HepG2 (cell line): ENCODE data around the gene PLCXD3. TPM values are rescaled to one million over a fixed set of nuclear protein-coding genes. Genes with fewer than 3 reads are reported as not detected.

ENCODE experiments used
- ATAC-seq: fragments of 200-7000 bp; cut with Tn5 transposase; 3 replicates; pipeline ENCODE4 v1.9.1; 2020; ENCODE audit warnings: mild to moderate bottlenecking, moderate library complexity
- BruUV-seq: library from RNA; stranded (reverse); fragments of 400-500 nt; replicated peaks from 2 replicates; lab custom pipeline; 2021; lab: Mats Ljungman, UMichigan
- CTCF ChIA-PET: fragments of 300-600 bp; formaldehyde crosslinking; extraction: SDS; loops from one replicate; lab custom pipeline; 2021; ENCODE audit warnings: low total read pairs, inconsistent platforms, low intra/inter-chr PET ratio; lab: Yijun Ruan, JAX
- POLR2A ChIA-PET: fragments of 350-600 bp; sonication (Branson Sonifier 250); formaldehyde crosslinking; loops from one replicate; lab custom pipeline; 2020; ENCODE audit warnings: antibody characterized with exemption, inconsistent platforms; lab: Yijun Ruan, JAX
- DNase-seq: peaks from one replicate; pipeline ENCODE4 v3.0.0-alpha.2; 2015; ENCODE audit warnings: low spot score
- FAIRE-seq: peaks from 3 replicates; lab custom pipeline; 2011; peaks lifted over from hg19 to GRCh38; lab: Jason Lieb, UNC
- H2AFZ ChIP-seq: one replicate; pipeline ENCODE4 v1.6.1; 2011; ENCODE audit warnings: low read length, inconsistent platforms
- H3K27ac ChIP-seq: fragments of 300-600 bp; 3 replicates; pipeline ENCODE4 v1.8.0; 2011; ENCODE audit warnings: mixed run types, mild to moderate bottlenecking, mixed read lengths, low read length, inconsistent platforms; ENCODE audit not compliant: insufficient read depth; ENCODE audit errors: extremely low read length
- H3K27me3 ChIP-seq, 2 experiments: fragments of 200-600 bp in 1 of 2; 2 replicates in 1 of 2; 3 replicates in 1 of 2; pipeline versions ENCODE4 v1.6.0 to v1.8.0; 2011; ENCODE audit warnings: low read length in 2 of 2, mild to moderate bottlenecking in 2 of 2, moderate library complexity in 2 of 2, inconsistent platforms in 1 of 2; ENCODE audit not compliant: insufficient read depth in 2 of 2, control insufficient read depth in 1 of 2
- H3K36me3 ChIP-seq, 2 experiments: fragments of 200-600 bp in 1 of 2; replicated peaks in 1 of 2; 2 replicates in 1 of 2; 3 replicates in 1 of 2; pipeline versions ENCODE4 v1.5.1 to v1.8.0; 2011; ENCODE audit warnings: low read length in 2 of 2, inconsistent platforms in 1 of 2; ENCODE audit not compliant: insufficient read depth in 2 of 2, control insufficient read depth in 1 of 2
- H3K4me1 ChIP-seq: 2 replicates; pipeline ENCODE4 v1.5.1; 2012; ENCODE audit warnings: low read length, inconsistent platforms; ENCODE audit not compliant: insufficient read depth
- H3K4me2 ChIP-seq: 2 replicates; pipeline ENCODE4 v1.6.0; 2011; ENCODE audit warnings: low read depth, low read length, inconsistent platforms
- H3K4me3 ChIP-seq, 3 experiments: fragments of 200-600 bp in 1 of 3; sonication (generic), shearing (Covaris generic) in 1 of 3; replicated peaks in 1 of 3; 2 replicates each; pipeline ENCODE4 v1.5.1; 2011 to 2016; ENCODE audit warnings: low read length in 3 of 3, inconsistent platforms in 2 of 3, low read depth in 2 of 3, mild to moderate bottlenecking in 2 of 3, control low read depth in 1 of 3, mixed read lengths in 1 of 3; ENCODE audit not compliant: insufficient read depth in 1 of 3
- H3K79me2 ChIP-seq: one replicate; pipeline ENCODE4 v1.6.1; 2011; ENCODE audit warnings: low read length, inconsistent platforms; ENCODE audit not compliant: insufficient read depth
- H3K9ac ChIP-seq: 2 replicates; pipeline ENCODE4 v1.6.0; 2011; ENCODE audit warnings: mild to moderate bottlenecking, low read depth, low read length, inconsistent platforms; ENCODE audit not compliant: insufficient read depth
- H3K9me3 ChIP-seq: 2 replicates; pipeline ENCODE4 v1.5.1; 2012; ENCODE audit warnings: mild to moderate bottlenecking, low read length
- H4K20me1 ChIP-seq: 2 replicates; pipeline ENCODE4 v1.6.0; 2011; ENCODE audit warnings: inconsistent platforms, mild to moderate bottlenecking, low read length, moderate library complexity; ENCODE audit not compliant: insufficient read depth
- CENPX ChIP-seq: sonication (generic); formaldehyde crosslinking; IDR thresholded peaks from 2 replicates; pipeline ENCODE4 v1.9.0; 2021; ENCODE audit warnings: mild to moderate bottlenecking, missing genetic modification reagents, moderate library complexity
- DNMT3B ChIP-seq: conservative IDR thresholded peaks from 2 replicates; pipeline ENCODE4 v1.6.1; 2016; ENCODE audit warnings: missing biosample characterization, control low read depth
- ISX ChIP-seq: sonication (generic); formaldehyde crosslinking; conservative IDR thresholded peaks from 2 replicates; pipeline ENCODE4 v1.5.0; 2020; ENCODE audit warnings: missing genetic modification reagents
- NR0B2 ChIP-seq: sonication (generic); formaldehyde crosslinking; IDR thresholded peaks from 2 replicates; pipeline ENCODE4 v1.4.0; 2020; ENCODE audit warnings: mild to moderate bottlenecking, missing genetic modification reagents
- PAX8 ChIP-seq: sonication (generic); formaldehyde crosslinking; IDR thresholded peaks from 2 replicates; pipeline ENCODE4 v1.8.0; 2022; ENCODE audit warnings: mild to moderate bottlenecking, missing genetic modification reagents, borderline replicate concordance
- PHF5A ChIP-seq: IDR thresholded peaks from one replicate; pipeline ENCODE4 v1.6.1; 2018; ENCODE audit warnings: low read depth, missing genetic modification reagents; ENCODE audit not compliant: unreplicated experiment
- ZBTB34 ChIP-seq: sonication (generic); formaldehyde crosslinking; IDR thresholded peaks from 2 replicates; pipeline ENCODE4 v1.8.0; 2022; ENCODE audit warnings: mild to moderate bottlenecking, missing genetic modification reagents
- ZNF350 ChIP-seq: sonication (generic); formaldehyde crosslinking; IDR thresholded peaks from 2 replicates; pipeline ENCODE4 v1.4.0; 2020; ENCODE audit warnings: mild to moderate bottlenecking, low read depth, missing genetic modification reagents, borderline replicate concordance
- ZNF354B ChIP-seq: sonication (generic); formaldehyde crosslinking; IDR thresholded peaks from 2 replicates; pipeline ENCODE4 v1.8.0; 2022; ENCODE audit warnings: mild to moderate bottlenecking, missing genetic modification reagents
- ZNF451 ChIP-seq: sonication (generic); formaldehyde crosslinking; IDR thresholded peaks from 2 replicates; pipeline ENCODE4 v1.5.0; 2020; ENCODE audit warnings: mild to moderate bottlenecking, missing genetic modification reagents
- ZNF512 ChIP-seq: sonication (generic); formaldehyde crosslinking; IDR thresholded peaks from 2 replicates; pipeline ENCODE4 v1.4.0; 2020; ENCODE audit warnings: mild to moderate bottlenecking, missing genetic modification reagents
- ZNF781 ChIP-seq: sonication (generic); formaldehyde crosslinking; IDR thresholded peaks from 2 replicates; pipeline ENCODE4 v1.5.1; 2020; ENCODE audit warnings: borderline replicate concordance, mild to moderate bottlenecking, missing genetic modification reagents; ENCODE audit errors: not compliant biosample characterization
- ZSCAN20 ChIP-seq: sonication (generic); formaldehyde crosslinking; IDR thresholded peaks from 2 replicates; pipeline ENCODE4 v1.4.0; 2020; ENCODE audit warnings: missing genetic modification reagents, mild to moderate bottlenecking, borderline replicate concordance
- WGBS: methylation state at CpG from one replicate; pipeline ENCODE4 v1.1.6; 2017; ENCODE audit warnings: low lambda C conversion rate; 5-methylcytosine and 5-hydroxymethylcytosine counted together
- in situ Hi-C: cut with HindIII; loops from 2 replicates; pipeline ENCODE4 v1.10.0; 2017; ENCODE audit warnings: low pct_unique_long_range_greater_than_20kb; ENCODE audit not compliant: extremely low pct_ligation_motif_present
- intact Hi-C: fragments of 100-400 bp; cut with micrococcal nuclease; formaldehyde crosslinking; loops from one replicate; pipeline ENCODE4 v1.10.0; 2022; ENCODE audit not compliant: unreplicated experiment
- polyA plus RNA-seq, 8 experiments: library from polyadenylated mRNA; depleted of rRNA in 3 of 8; stranded (reverse) in 7 of 8; unstranded in 1 of 8; fragments of >200 nt; fragmentation: Illumina TruSeq in 4 of 8; extraction: Trizol in 4 of 8; gene quantifications; 2 replicates each; pipeline versions ENCODE4 v1.2.1 to v1.2.3, GENCODE V29; 2011 to 2016; ENCODE audit warnings: low read depth in 4 of 8, missing spikeins in 1 of 8, mixed read lengths in 1 of 8; ENCODE audit not compliant: insufficient read depth in 1 of 8
- total RNA-seq, 5 experiments: library from RNA; depleted of rRNA; stranded (reverse); fragments of >200 nt; fragmentation: Illumina TruSeq; extraction: Trizol; gene quantifications; 2 replicates each; pipeline ENCODE4 v1.2.3, GENCODE V29; 2016; ENCODE audit warnings: low read depth in 1 of 5
- TF ChIP-seq, protein P1 (sequence below): IDR thresholded peaks from 2 replicates; pipeline ENCODE4 v1.6.1; 2016; ENCODE audit warnings: control low read depth
- TF ChIP-seq, protein P2 (sequence below): sonication (generic); formaldehyde crosslinking; IDR thresholded peaks from 2 replicates; pipeline ENCODE4 v1.8.1; 2023; ENCODE audit warnings: mild to moderate bottlenecking, missing genetic modification reagents, borderline replicate concordance

The PLCXD3 gene
- total and polyA plus RNA-seq, 2 of the 13 experiments (the other 11 are each of a cell fraction or from before 2014, with no cell fraction given), result not detected

DNA sequence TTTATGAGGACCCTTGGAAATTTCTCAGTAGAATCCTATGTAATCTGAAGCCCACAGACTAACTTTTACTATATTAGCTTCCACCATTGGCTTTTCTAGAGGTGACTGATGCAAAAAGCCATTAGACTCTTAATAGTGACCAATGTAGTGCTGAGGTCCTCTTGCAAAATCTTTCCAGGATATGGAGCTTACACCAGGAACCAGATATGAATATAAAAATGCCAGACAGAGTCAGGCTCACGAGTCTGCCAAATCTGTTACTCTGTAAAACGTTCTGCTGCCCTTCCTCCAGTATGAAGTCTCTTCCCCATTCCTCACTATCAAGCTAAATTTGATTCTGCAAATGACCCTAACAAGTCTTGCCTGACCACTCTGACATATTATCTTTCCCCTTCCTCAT is 223.7 kb downstream of the PLCXD3 start:
- Histone ChIP-seq H3K4me1 (no peaks in the 10 kb centered on the region), H3K27ac (no peak overlapping the region), H3K9ac (no peak overlapping the region), H3K79me2 (no peaks in the 10 kb centered on the region), H3K27me3 (no peaks in the 10 kb centered on the region), H4K20me1 (no peaks in the 10 kb centered on the region), H3K36me3 (no peaks in the 10 kb centered on the region), H3K4me3 (no peak overlapping the region), H3K9me3 (peaks cover 23% of the 10 kb centered on the region), H2AFZ (no peak overlapping the region), H3K4me2 (no peak overlapping the region)
- TF ChIP-seq, protein P1, sequence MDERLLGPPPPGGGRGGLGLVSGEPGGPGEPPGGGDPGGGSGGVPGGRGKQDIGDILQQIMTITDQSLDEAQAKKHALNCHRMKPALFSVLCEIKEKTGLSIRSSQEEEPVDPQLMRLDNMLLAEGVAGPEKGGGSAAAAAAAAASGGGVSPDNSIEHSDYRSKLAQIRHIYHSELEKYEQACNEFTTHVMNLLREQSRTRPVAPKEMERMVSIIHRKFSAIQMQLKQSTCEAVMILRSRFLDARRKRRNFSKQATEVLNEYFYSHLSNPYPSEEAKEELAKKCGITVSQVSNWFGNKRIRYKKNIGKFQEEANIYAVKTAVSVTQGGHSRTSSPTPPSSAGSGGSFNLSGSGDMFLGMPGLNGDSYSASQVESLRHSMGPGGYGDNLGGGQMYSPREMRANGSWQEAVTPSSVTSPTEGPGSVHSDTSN (CRISPR knock-in tag), result no peak
- no peak for TF ChIP-seq ISX
- no peak for TF ChIP-seq ZBTB34 (CRISPR knock-in tag)
- TF ChIP-seq ZNF350, result no peak
- TF ChIP-seq CENPX (CRISPR knock-in tag), result no peak
- TF ChIP-seq DNMT3B (CRISPR knock-in tag), result no peak
- in situ Hi-C loops, result no loop called here
- BruUV-seq, result no TSS peak
- ChIA-PET CTCF (no interaction called here), POLR2A (no interaction called here)
- FAIRE-seq, result no peak
- ATAC-seq, result no peak
- DNase-seq, result no peak
- WGBS, result 0% methylated on average over 2 of the region's 2 CpGs
- intact Hi-C loops, result no loop called here

GRCh38 chr5:41286165-41286564 is 224.2 kb downstream of the PLCXD3 start:
- intact Hi-C loops (no loop called here), in situ Hi-C loops (no loop called here)
- 34% methylated on average over 2 of the region's 2 CpGs for WGBS
- H3K4me3 ChIP-seq, result no peak overlapping the region
- FAIRE-seq (no peak), ATAC-seq (no peak), DNase-seq (no peak)
- H3K36me3 ChIP-seq, result no peaks in the 10 kb centered on the region
- no peaks in the 10 kb centered on the region for H4K20me1 ChIP-seq
- ChIA-PET CTCF (no interaction called here), POLR2A (no interaction called here)
- no peak overlapping the region for H3K27ac ChIP-seq
- no peak overlapping the region for H3K9ac ChIP-seq
- no peaks in the 10 kb centered on the region for H3K79me2 ChIP-seq
- no peaks in the 10 kb centered on the region for H3K27me3 ChIP-seq
- no peak overlapping the region for H3K4me2 ChIP-seq
- no peaks in the 10 kb centered on the region for H3K4me1 ChIP-seq
- BruUV-seq, result no TSS peak
- H2AFZ ChIP-seq, result no peak overlapping the region
- H3K9me3 ChIP-seq, result peaks cover 19% of the 10 kb centered on the region
- no peak for TF ChIP-seq ZNF354B (CRISPR knock-in tag)
- TF ChIP-seq, protein P2, sequence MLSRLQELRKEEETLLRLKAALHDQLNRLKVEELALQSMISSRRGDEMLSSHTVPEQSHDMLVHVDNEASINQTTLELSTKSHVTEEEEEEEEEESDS (CRISPR knock-in tag), result no peak
- no peak for TF ChIP-seq NR0B2
- TF ChIP-seq PHF5A (CRISPR knock-in tag), result no peak
- TF ChIP-seq ZSCAN20 (CRISPR knock-in tag), result no peak
- TF ChIP-seq ZNF512, result no peak
- TF ChIP-seq PAX8 (CRISPR knock-in tag), result no peak
- TF ChIP-seq ZNF781 (CRISPR knock-in tag), result no peak
- TF ChIP-seq ZNF451, result no peak
